AG10803 (cell line): ENCODE results near the gene CADM1.

Experiments
- DNase-seq: peaks from one replicate; pipeline ENCODE4 v3.0.0; 2010; ENCODE audit warnings: low read depth
- H3K4me3 ChIP-seq: 2 replicates; pipeline ENCODE4 v1.5.1; 2011; ENCODE audit warnings: mild to moderate bottlenecking, low read length, control low read depth
- CTCF ChIP-seq: conservative IDR thresholded peaks from 2 replicates; pipeline ENCODE4 v1.5.1; 2011; ENCODE audit warnings: mild to moderate bottlenecking, low read length, control low read depth, inconsistent platforms

CADM1 gene

GRCh38 chr11:115501893-115502589 lies 2.2 kb downstream of the CADM1 start:
- TF ChIP-seq CTCF = no peak
- DNase-seq = no peak
- peak overlapping the region; percentile 47 for H3K4me3 ChIP-seq

- H3K4me3 ChIP-seq = no peak overlapping the region
Observed at GRCh38 chr11:115501502-115501892, 2.7 kb downstream of the CADM1 start.

GRCh38 chr11:115500547-115501501 lies 3.4 kb downstream of the CADM1 start:
- DNase-seq = no peak
- no peak for TF ChIP-seq CTCF

More at GRCh38 chr11:115501502-115501892, 2.7 kb downstream of the CADM1 start:
- TF ChIP-seq CTCF = no peak
- no peak for DNase-seq

GRCh38 chr11:115499891-115500290 lies 4.3 kb downstream of the CADM1 start:
- no peak; the same call in 1 of the 2 replicates for TF ChIP-seq CTCF
- H3K4me3 ChIP-seq = no peak overlapping the region
- no peak for DNase-seq

More at GRCh38 chr11:115500547-115501501, 3.4 kb downstream of the CADM1 start:
- no peak overlapping the region for H3K4me3 ChIP-seq

GRCh38 chr11:115499241-115499799 lies 4.9 kb downstream of the CADM1 start:
- H3K4me3 ChIP-seq = no peak overlapping the region
- no peak for TF ChIP-seq CTCF
- DNase-seq = no peak

- no peak for DNase-seq
- no peak for TF ChIP-seq CTCF
- no peak overlapping the region for H3K4me3 ChIP-seq
Observed at GRCh38 chr11:115498354-115498753, 5.9 kb downstream of the CADM1 start.
